ENCODE data around the gene TIMELESS.
A peak's percentile ranks its signal among the peaks of the same experiment; 100 is the strongest.
"Not testable (repeated sequence)": the region's sequence is repeated elsewhere in the genome, so short reads cannot be mapped to it uniquely, and the experiment has no call there.

TIMELESS gene

DNA sequence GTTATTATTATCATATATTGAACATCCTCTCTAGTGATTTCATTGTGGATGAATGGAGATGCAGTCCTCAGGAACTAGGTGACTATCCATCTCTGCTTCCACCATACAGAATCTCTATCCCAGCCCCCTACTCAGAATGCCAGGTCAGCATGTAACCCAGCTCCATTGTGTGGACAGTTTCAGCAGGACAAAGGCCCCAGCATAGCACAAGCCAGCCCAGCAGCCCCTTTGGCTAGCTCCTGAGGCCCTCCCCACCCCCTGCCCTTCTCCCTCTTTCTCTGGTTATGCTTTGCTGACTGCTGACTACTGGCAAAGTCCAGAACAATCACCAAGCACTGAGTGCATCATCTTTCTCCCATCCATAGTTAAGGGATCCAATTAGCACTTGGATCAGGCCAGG, 13.3 kb upstream of the TIMELESS start:
- no peak for DNase-seq (ENCODE audit: low spot score)

DNA sequence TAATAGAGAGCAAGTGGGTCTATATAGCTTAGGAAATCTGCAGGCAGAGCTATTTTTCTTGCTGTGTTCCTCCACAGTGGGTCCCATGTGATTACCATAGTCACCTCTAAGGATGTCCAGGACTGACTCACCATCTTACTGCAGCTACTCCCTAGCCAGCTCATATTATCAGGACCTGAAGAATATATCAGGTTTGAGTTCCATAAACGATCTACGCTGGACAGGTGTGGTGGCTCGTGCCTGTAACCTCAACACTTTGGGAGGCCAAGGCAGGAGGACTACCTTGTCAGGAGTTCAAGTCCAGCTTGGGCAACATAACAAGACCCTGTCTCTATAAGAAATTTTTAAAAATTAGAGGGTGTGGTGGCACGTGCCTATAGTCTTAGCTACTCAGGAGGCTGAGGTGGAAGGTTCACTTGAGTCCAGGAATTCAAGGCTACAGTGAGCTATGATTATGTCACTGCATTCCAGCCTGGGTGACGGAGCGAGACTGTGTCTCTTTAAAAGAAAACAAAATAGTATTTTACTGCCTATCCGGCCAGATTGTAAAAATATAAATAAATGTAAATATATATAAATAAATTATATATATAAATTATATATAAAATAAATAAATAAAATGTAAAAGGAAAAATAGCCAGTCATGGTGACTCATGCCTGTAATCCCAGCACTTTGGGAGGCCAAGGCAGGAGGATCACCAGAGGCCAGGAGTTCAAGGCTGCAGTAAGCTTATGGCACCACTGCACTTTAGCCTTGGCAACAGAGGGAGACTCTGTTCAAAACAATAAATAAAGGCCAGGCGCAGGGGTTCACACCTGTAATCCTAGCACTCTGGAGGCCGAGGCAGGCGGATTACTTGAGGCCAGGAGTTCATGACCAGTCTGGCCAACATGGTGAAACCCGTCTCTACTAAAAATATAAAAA, 12.3 kb upstream of the TIMELESS start:
- no peak for DNase-seq (ENCODE audit: low spot score)

- DNase-seq (ENCODE audit: low spot score) = no peak
Measured at GRCh38 chr12:56457817-56458216, 8.6 kb upstream of the TIMELESS start.

DNA sequence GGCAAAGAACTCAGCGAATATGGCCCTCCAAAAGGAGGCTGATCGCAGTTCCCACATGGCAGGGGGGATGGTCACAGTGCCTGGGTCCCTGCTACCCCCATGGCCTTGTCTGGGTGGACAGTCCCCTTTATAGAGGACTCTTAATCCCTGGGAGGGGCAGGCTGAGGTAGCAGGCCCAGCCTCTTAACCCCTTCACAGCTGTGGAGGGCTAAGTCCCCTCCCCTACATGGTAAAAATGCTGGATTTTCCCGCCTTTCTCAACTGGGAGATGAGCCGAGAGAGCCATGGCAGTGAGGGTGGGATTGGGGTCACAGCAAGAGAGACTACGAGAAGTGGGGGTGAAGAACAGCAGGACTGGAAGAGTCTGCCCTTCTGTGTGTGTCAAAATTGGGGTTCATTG, 5.3 kb upstream of the TIMELESS start, which contains the start of gene MIP:
MIP (minus strand) TSS at position 101 of the 400 bp plus-strand sequence; CDS start at position 57, 44 bp downstream.
- no peak for DNase-seq (ENCODE audit: low spot score)

GRCh38 chr12:56451147-56451546, 1.9 kb upstream of the TIMELESS start:
- no peak for DNase-seq (ENCODE audit: low spot score)

DNA sequence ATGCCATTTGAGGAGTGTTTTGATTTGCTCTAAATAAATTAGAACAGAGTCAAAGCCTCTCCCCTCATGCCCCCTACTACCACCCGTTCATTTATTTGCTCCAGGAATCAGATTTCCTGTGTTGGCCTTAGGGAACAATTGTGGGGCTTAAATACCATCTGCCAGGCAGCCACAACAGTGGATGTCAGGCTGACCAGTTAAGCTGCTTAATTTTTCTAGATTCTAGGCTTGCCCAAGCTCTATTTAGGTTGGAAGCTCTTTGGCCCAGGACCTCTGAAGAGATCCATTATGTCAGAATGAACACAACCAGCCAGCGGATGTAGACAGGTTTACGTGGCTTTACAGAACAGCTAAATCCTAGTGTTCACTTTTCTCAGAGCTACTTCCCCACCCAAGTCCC, 1.0 kb upstream of the TIMELESS start:
- no peak for DNase-seq (ENCODE audit: low spot score)

DNA sequence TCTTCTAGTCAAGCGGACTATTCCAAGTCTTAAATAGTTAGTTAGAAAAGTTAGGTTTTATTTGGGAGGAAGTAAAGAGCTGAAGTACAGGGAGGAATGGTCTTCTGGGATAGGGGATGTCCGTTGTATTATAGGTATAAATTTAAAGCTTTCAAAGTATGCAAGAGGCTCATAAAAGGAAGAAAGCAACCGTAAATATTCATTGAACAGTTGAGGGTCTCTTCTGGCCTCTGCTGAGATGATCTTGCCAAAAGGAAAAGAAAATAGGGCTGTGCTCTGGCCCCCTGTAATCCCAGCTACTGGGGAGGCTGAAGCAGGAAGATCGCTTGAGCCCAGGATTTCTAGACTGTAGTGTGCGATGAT, 377 bp upstream of the TIMELESS start:
- no peak for DNase-seq (ENCODE audit: low spot score)

DNA sequence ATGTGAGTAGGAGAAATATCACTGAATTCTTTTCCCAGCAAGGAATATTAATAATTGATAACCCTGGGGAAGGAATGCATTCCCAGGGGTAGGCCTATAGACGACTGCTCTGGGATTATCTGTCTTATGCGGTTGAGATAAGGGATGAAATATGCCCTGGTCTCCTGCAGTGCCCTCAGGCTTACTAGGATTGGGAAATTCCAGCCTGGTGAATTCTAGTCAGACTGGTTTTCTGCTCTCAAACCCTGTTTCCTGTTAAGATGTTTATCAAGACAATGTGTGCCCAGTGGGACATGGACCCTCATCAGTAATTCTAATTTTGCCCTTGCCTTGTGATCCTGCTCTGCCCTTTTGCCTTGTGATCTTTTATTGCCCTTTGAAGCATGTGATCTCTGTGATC, 6.0 kb downstream of the TIMELESS start:
- DNase-seq (ENCODE audit: low spot score) = not testable (repeated sequence)

DNA sequence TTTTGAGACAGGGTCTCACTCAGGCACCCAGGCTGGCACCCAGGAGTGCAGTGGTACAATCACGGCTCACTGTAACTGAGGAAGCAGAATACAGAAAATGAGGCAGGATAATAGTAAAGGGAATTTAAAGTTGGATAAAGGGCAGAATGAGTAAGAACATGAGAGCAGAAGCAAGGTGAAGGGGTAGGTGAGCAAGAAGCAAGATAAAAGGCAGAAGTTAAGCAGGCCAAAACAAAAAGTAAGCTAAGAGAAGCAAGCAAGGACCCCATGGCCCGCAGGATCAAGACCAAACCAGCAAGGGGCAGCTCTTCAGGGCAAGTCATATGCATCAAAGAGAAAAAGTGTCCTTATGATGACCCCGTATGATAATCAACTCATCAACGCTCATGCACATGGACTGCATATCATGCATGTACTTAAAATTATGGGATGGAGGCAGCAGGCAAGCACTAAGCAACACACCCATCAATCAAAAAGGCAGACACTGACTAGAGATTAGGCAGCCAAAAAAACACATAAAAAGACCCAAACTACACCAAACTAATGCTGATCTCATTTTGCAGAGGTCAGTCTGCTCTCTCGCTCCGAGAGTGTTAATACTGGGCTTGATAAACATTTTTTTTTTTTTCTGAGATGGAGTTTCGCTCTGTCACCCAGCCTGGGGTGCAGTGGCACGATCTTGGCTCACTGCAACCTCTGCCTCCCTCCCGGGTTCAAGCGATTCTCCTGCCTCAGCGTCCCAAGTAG, 11.6 kb downstream of the TIMELESS start:
- no peak for DNase-seq (ENCODE audit: low spot score)

- DNase-seq (ENCODE audit: low spot score) = no peak
Measured at GRCh38 chr12:56434828-56435227, 14.4 kb downstream of the TIMELESS start.

DNA sequence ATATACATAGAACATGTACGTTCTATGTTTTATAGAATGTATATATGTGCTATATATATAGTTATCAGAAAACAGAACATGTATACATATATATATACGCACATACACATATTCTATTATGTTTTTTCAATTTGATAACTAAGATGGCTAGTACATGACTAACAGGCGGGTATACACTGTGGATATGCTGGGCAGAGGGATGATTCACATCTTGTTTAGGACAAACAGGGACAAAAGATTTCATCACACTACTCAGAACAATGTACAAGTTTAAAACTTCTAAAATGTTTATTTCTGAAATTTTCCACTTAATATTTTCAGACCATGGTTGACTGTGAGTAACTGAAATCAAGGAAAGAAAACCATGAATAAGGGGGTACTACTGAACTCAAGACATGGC, 17.4 kb downstream of the TIMELESS start:
- DNase-seq (ENCODE audit: low spot score) = no peak

DNA sequence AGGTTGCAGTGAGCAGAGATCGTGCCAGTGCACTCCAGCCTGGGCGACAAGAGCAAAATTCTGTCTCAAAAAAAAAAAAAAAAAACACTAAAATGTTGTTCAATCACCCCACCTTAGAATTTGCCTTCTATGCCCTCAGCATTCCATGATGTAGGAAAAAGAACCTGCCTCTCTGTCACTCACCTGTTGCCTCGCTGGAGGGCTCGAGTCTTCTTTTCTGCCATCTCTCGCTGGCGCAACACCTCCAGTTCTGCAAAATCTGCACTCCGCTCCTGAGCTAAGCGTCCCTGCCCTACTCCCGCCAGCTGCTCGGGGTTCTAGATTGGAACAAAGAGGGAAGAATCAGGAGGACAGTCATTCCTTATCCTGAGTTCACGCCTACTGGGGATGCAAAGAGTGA, 17.9 kb downstream of the TIMELESS start:
- DNase-seq (ENCODE audit: low spot score) = no peak

DNA sequence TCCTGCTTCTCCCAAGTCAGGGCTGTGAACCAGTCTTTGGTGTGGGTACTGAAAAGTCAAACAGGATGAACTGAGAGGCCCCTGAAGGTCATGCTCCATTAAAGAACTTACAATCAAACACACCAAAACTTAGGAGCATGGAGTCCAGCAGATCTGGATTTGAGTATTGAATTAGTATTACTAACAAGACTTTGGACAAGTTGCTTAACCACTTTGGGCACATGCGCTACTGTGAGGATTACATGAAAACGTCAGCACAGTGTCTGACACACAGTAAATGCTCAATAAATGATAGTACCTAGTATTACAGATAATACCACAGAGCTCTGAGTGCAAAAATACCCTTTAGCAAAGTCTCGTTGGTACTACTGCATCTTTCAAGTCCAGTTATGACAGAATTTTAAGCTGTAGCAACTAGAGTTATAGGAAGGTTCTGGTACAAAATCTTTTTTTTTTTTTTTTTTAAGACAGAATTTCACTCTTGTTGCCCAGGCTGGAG, 23.2 kb downstream of the TIMELESS start:
- no peak for DNase-seq (ENCODE audit: low spot score)

DNA sequence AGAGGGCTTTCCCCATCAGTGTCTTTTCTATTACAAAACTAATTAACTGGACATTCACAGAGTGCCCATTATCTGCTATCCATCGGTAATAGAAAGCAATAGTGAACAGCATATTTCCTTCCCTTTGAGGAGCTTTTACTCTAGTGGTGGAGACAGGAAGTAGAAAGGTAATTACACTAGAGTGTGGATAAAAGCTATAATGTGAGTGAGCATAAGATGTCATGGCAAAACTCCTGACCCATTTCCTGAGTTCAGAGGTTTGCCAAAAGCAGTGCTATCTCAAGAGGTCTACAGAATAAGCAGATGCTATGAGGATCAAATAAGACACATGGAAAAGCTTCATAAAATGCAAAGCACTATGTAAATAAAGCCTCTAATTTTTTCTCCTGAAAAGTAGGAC, 24.0 kb downstream of the TIMELESS start:
- no peak for DNase-seq (ENCODE audit: low spot score)

- DNase-seq (ENCODE audit: low spot score) = no peak
Measured at GRCh38 chr12:56420411-56420810, 28.8 kb downstream of the TIMELESS start.

GRCh38 chr12:56417739-56418138, 31.5 kb downstream of the TIMELESS start:
- DNase-seq (ENCODE audit: low spot score) = no peak

GRCh38 chr12:56414401-56414800, 34.8 kb downstream of the TIMELESS start:
- peak; percentile 52 for DNase-seq (ENCODE audit: low spot score)

DNA sequence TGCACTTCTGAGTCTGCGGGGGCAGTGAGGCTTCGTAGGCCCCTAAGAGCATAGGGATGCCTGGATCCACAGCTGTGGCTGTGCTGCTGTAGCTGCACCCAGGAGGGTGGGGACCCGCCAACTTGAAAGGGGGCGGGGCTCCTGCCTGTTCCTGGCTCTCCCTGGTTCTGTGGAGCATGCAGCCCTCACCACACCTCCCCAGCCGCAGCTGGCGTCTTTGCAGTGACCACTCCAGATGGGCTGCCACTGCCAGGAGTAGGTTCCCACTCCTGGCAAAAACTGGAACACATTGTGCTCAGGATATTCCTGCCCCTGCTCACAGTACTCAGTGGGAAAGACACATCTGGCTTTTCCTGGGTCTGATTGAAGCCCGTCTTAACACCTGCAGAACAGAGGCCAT, 35.8 kb downstream of the TIMELESS start:
- DNase-seq (ENCODE audit: low spot score) = no peak

DNA sequence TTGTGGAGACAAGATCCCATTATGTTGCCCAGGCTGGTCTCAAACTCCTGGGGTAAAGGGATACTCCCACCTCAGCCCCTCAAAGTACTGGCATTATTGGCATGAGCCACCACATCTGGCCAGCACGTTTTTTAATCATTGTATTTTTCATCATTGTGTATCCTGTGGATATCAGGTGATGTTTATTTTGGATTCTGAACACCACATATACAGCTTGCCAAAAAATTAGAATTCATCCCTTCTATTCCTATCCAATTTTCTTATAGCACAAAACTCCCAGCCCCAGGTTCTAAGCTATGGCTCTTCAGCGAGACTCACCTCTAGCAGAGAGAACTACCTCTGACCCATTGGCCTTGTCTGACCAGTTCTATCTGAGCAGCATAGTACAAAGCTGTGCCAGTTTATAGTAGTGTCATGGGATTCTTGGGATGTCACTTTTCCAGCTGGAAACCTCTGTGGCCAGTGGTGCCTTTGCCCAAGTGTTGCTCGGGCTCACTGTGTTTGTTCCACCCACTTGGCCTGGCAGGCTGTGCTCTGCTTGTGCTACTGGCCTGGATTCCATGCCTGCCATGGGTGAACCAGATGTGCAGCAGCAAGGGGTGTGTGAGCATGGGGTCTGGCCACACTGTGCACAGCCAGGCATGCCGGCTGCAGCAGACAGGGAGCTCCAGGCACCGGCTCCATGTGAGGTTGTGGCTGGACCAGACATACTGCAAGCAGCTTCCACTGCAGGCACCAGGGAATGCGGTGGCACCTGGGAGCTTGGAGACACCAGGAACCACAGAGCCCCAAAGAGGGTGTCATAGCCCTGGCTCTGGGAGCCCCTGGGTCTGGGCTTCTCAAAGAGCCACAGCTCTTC, 37.2 kb downstream of the TIMELESS start:
- no peak for DNase-seq (ENCODE audit: low spot score)

DNA sequence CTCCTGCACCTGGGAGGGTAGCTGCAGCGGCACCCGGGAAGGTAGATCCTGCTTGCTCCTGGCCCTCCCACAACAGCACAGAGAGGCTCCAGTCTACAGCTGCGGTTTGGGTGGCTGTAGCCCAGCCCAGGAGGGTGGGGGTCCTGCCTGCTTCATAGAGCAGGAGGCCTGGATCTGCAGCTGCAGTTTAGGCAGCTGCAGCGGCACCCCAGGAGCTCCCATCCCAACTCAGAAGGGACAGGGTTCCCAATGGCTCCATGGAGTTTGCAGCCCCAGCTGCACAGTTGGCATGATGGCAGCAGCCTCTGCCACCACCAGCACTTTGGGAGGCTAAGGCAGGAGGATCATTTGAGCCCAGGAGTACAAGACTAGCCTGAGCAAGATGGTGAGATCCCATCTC, 38.5 kb downstream of the TIMELESS start:
- DNase-seq (ENCODE audit: low spot score) = no peak

DNA sequence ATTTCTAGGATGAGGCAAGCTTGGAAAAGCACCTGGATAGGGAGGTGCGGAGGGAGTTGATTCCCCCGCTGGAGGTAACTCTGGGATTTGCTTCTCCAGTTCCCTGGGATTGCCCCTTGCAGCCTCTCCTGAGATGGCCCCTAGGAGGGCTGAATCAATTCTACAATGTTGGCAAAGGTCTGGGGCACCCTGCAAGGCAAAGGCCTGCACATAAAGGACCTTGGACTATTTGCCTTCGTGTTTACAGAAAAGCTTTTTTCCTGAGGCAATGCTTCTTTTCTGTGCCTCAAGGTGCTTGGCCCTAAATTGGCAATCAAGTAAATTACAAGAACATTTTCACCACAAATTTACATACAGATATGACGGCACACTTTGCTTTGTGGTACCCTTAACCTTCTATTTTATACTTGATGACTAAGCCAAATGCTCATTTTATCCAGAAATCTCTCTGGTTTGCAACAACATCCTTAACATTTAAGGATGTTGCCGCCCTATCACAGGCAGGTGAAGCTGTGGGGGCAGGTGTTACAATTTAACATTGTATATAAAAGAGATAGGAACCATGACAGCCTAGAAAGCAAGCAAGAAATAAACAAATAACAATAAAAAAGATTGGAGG, 40.3 kb downstream of the TIMELESS start:
- DNase-seq (ENCODE audit: low spot score) = no peak

DNA sequence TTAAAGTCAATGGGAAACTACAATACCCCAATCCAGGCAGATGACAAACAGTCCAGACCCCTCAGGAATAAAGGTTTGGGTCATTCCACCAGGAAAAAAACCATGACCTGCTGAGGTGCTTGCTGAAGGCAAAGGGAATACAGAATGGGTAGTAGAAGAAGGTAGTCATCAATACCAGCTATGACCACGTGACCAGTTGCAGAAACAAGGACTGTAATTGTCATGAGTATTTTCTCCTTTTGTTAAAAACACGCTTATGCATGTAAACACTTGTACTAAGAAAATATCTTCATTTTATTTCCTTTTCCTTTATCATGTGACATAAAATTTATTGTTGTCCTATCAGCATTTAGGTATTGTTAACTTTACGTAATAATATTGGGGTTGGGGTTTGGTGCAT, 45.0 kb downstream of the TIMELESS start:
- not testable (repeated sequence) for DNase-seq (ENCODE audit: low spot score)

Measured in cerebellar cortex (tissue), 1 donor.